SU-DHL-6 (cell line): ENCODE measurements around the gene CPED1.

Experiments
- EZH2phosphoT487 ChIP-seq: fragments of 200-600 bp; sonication (generic), shearing (Covaris generic); conservative IDR thresholded peaks from 2 replicates; pipeline ENCODE4 v1.6.1; 2018; ENCODE audit warnings: mild to moderate bottlenecking, antibody characterized with exemption, low read length, moderate library complexity, mixed read lengths
- TF ChIP-seq, protein P1 (sequence below): fragments of 200-600 bp; sonication (generic); IDR thresholded peaks from one replicate; pipeline ENCODE4 v1.5.1; 2017; ENCODE audit warnings: antibody characterized with exemption, mild to moderate bottlenecking, low read length, moderate library complexity; ENCODE audit not compliant: insufficient read depth, poor library complexity, severe bottlenecking

DNA sequence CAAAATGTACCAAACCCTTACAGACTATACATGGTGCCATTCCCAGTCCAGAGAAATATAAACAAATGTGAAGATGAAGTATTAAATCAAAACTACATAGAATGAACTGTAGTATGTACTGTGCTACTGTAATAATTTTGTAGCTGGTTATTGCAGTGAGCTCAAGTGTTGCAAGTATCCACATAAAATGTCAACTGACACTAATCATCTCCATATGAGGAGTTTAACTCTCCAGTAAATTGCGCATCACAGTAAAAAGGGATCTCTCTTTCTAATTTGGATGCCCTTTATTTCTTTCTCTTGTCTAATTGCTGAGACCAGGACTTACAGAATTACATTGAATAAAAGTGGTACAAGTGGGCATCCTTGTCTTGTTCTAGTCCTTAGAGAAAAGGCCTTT lies 165.5 kb downstream of the CPED1 start:
- TF ChIP-seq, protein P1, sequence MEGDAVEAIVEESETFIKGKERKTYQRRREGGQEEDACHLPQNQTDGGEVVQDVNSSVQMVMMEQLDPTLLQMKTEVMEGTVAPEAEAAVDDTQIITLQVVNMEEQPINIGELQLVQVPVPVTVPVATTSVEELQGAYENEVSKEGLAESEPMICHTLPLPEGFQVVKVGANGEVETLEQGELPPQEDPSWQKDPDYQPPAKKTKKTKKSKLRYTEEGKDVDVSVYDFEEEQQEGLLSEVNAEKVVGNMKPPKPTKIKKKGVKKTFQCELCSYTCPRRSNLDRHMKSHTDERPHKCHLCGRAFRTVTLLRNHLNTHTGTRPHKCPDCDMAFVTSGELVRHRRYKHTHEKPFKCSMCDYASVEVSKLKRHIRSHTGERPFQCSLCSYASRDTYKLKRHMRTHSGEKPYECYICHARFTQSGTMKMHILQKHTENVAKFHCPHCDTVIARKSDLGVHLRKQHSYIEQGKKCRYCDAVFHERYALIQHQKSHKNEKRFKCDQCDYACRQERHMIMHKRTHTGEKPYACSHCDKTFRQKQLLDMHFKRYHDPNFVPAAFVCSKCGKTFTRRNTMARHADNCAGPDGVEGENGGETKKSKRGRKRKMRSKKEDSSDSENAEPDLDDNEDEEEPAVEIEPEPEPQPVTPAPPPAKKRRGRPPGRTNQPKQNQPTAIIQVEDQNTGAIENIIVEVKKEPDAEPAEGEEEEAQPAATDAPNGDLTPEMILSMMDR: no peak
- TF ChIP-seq EZH2phosphoT487: no peak
